Breast epithelium (tissue), 4 donors: ENCODE results near the gene TRIM8. TPM values are rescaled to one million over a fixed set of nuclear protein-coding genes. Genes with fewer than 3 reads are reported as not detected.

Experiments
- DNase-seq, 2 donors: peaks; one replicate each; pipeline ENCODE4 v3.0.0-alpha.2; 2019; ENCODE audit warnings: low spot score in 2 of 2
- H3K27ac ChIP-seq, 2 donors: fragments of 200-600 bp; sonication (generic) in 1 of 2; one replicate each; pipeline ENCODE4 v1.5.1; 2016 to 2019; ENCODE audit warnings: mild to moderate bottlenecking in 1 of 2
- H3K27me3 ChIP-seq, 2 donors: fragments of 200-600 bp; sonication (generic) in 1 of 2; one replicate each; pipeline versions ENCODE4 v1.5.1 to v1.6.0; 2017 to 2019; ENCODE audit warnings: control low read depth in 1 of 2, mild to moderate bottlenecking in 1 of 2
- H3K36me3 ChIP-seq: fragments of 200-600 bp; one replicate; pipeline ENCODE4 v1.5.1; 2019
- H3K4me1 ChIP-seq, 2 donors: fragments of 200-600 bp; sonication (generic); one replicate each; pipeline ENCODE4 v1.5.1; 2016 to 2019; ENCODE audit warnings: control low read depth in 1 of 2
- H3K4me3 ChIP-seq, 3 donors: fragments of 200-600 bp; sonication (generic); 1 replicate in 2 of 3; 2 replicates in 1 of 3; pipeline ENCODE4 v1.5.1; 2016 to 2019; ENCODE audit warnings: mild to moderate bottlenecking in 3 of 3, moderate library complexity in 2 of 3
- H3K9me3 ChIP-seq, 2 donors: fragments of 200-600 bp; sonication (generic) in 1 of 2; one replicate each; pipeline ENCODE4 v1.5.1; 2016 to 2019; ENCODE audit warnings: control low read depth in 1 of 2
- CTCF ChIP-seq, 3 donors: fragments of 450-650 bp; IDR thresholded peaks; one replicate each; pipeline ENCODE4 v1.5.1; 2016 to 2017; ENCODE audit warnings: antibody characterized with exemption in 3 of 3, mild to moderate bottlenecking in 3 of 3, moderate library complexity in 3 of 3
- POLR2A ChIP-seq: fragments of 450-650 bp; IDR thresholded peaks from one replicate; pipeline ENCODE4 v1.6.1; 2016; ENCODE audit warnings: antibody characterized with exemption, mild to moderate bottlenecking, moderate library complexity
- POLR2AphosphoS5 ChIP-seq, 3 donors: sonication (generic); formaldehyde crosslinking; IDR thresholded peaks; one replicate each; pipeline ENCODE4 v1.6.1; 2017; ENCODE audit warnings: antibody characterized with exemption in 3 of 3
- intact Hi-C: fragments of 100-400 bp; cut with DNase I; formaldehyde crosslinking; loops from one replicate; pipeline ENCODE4 v1.15.1; 2023; ENCODE audit warnings: low total_unique reads
- total RNA-seq, 3 donors: library from RNA; depleted of rRNA; stranded (reverse); fragments of >200 nt; gene quantifications; one replicate each; pipeline ENCODE4 v1.1.0, GENCODE V29; 2016

Gene TRIM8
- total RNA-seq, 3 donors from 2014 or later, result 74.6 to 128 (median 88.8) TPM

GRCh38 chr10:102620138-102620590 lies 24.1 kb upstream of the TRIM8 start:
- H3K4me1 ChIP-seq, result peaks cover 6 to 16% of the 10 kb centered on the region in 2 donors
- H3K9me3 ChIP-seq, result no peaks in the 10 kb centered on the region
- no peak overlapping the region for H3K4me3 ChIP-seq
- H3K36me3 ChIP-seq, result no peaks in the 10 kb centered on the region
- intact Hi-C loops, result no loop called here
- no peak for DNase-seq
- no peak for TF ChIP-seq CTCF (IDR thresholded peaks at IDR 0.05)
- TF ChIP-seq POLR2A, result no peak
- no peaks in the 10 kb centered on the region for H3K27me3 ChIP-seq
- peak overlapping the region; percentile 52 to 80 for H3K27ac ChIP-seq

GRCh38 chr10:102620591-102621442 lies 23.5 kb upstream of the TRIM8 start:
- intact Hi-C loops, result no loop called here
- Histone ChIP-seq H3K4me1 (peaks cover 6 to 16% of the 10 kb centered on the region in 2 donors), H3K9me3 (no peaks in the 10 kb centered on the region), H3K27ac (peak overlapping the region; percentile 52 to 80), H3K4me3 (peak overlapping the region in 1 of 3 donors; percentile 40), H3K27me3 (no peaks in the 10 kb centered on the region), H3K36me3 (no peaks in the 10 kb centered on the region)
- TF ChIP-seq POLR2AphosphoS5 (IDR thresholded peaks at IDR 0.05), result no peak
- no peak for TF ChIP-seq POLR2A
- TF ChIP-seq CTCF (IDR thresholded peaks at IDR 0.05), result no peak
- no peak for DNase-seq

- H3K4me1 ChIP-seq, result peaks cover 6 to 16% of the 10 kb centered on the region in 2 donors
- no peak for DNase-seq
- H3K27ac ChIP-seq, result peak overlapping the region; percentile 52 to 80
- H3K9me3 ChIP-seq, result no peaks in the 10 kb centered on the region
- TF ChIP-seq POLR2AphosphoS5 (IDR thresholded peaks at IDR 0.05) (no peak), CTCF (IDR thresholded peaks at IDR 0.05) (no peak), POLR2A (no peak)
- H3K4me3 ChIP-seq, result peak overlapping the region in 1 of 3 donors; percentile 40
- intact Hi-C loops, result no loop called here
- no peaks in the 10 kb centered on the region for H3K36me3 ChIP-seq
- no peaks in the 10 kb centered on the region for H3K27me3 ChIP-seq
Measured at GRCh38 chr10:102621443-102622325, 22.6 kb upstream of the TRIM8 start.

DNA sequence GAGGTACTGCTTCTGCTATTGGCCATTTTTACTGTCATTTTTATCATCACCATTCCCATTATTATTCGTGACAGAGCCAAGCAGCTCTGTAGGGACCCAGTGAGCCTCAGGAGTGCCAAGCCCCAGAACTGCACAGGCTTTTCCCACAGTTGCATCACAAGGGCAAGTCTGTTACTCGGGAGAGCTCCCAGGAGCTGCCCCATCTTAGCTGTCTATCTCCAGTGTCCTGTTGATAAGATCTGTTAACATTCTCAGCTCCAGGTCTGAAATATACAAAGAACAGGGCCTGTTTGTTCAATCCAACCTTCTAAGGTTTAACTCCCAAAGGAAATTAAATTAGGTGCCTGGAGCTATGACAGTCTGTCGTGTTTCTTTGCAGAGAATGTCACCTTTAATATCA lies 20.2 kb upstream of the TRIM8 start:
- Histone ChIP-seq H3K4me3 (no peak overlapping the region), H3K27me3 (no peaks in the 10 kb centered on the region), H3K27ac (peak overlapping the region in 1 of 2 donors; percentile 54), H3K4me1 (peaks cover 16 to 27% of the 10 kb centered on the region in 2 donors), H3K36me3 (no peaks in the 10 kb centered on the region), H3K9me3 (no peaks in the 10 kb centered on the region)
- TF ChIP-seq POLR2AphosphoS5 (IDR thresholded peaks at IDR 0.05) (no peak), CTCF (IDR thresholded peaks at IDR 0.05) (no peak), POLR2A (no peak)
- no peak for DNase-seq
- intact Hi-C loops, result no loop called here
